OCI-LY3 (cell line): ENCODE data around the gene ANKRD30B.

ENCODE experiments used
- CTCF ChIP-seq: fragments of 200-600, 300-600 bp; sonication (generic); IDR thresholded peaks from 2 replicates; pipeline ENCODE4 v1.5.1; 2014; ENCODE audit warnings: antibody characterized with exemption, low read length, low read depth
- EZH2phosphoT487 ChIP-seq: fragments of 200-600 bp; shearing (Covaris generic); IDR thresholded peaks from 2 replicates; pipeline ENCODE4 v1.6.1; 2018; ENCODE audit warnings: antibody characterized with exemption, mixed run types, low read depth

- TF ChIP-seq EZH2phosphoT487 (no peak), CTCF (no peak)
Measured at GRCh38 chr18:14768241-14768640, 20.3 kb downstream of the ANKRD30B start.
